GM12878 (cell line): ENCODE results near the gene LHFPL2. TPM values are rescaled to one million over a fixed set of nuclear protein-coding genes. Genes with fewer than 3 reads are reported as not detected.

Experiments used
- ATAC-seq: fragments of 200-7000 bp; cut with Tn5 transposase; 3 replicates; pipeline ENCODE4 v1.9.1; 2020; ENCODE audit warnings: mild to moderate bottlenecking, moderate library complexity
- BruUV-seq: library from RNA; stranded (reverse); fragments of 400-500 nt; replicated peaks from 2 replicates; lab custom pipeline; 2021; lab: Mats Ljungman, UMichigan
- CTCF ChIA-PET: fragments of 300-600 bp; sonication (Branson Sonifier 250); formaldehyde crosslinking; extraction: SDS; loops from one replicate; lab custom pipeline; 2021; ENCODE audit warnings: inconsistent platforms; lab: Yijun Ruan, JAX
- POLR2A ChIA-PET: fragments of 350-600 bp; formaldehyde crosslinking; extraction: SDS; loops from one replicate; lab custom pipeline; 2021; ENCODE audit warnings: inconsistent platforms; lab: Charles Lee
- RAD21 ChIA-PET: fragments of 300-600 bp; sonication (Branson Sonifier 250); formaldehyde crosslinking; loops from one replicate; lab custom pipeline; 2023; ENCODE audit warnings: antibody characterized with exemption; ENCODE audit not compliant: unreplicated experiment; lab: Charles Lee
- SMC1A ChIA-PET: fragments of 300-600 bp; sonication (Branson Sonifier 250); formaldehyde crosslinking; loops from one replicate; lab custom pipeline; 2023; ENCODE audit not compliant: unreplicated experiment, uncharacterized antibody; lab: Charles Lee
- DNase-seq: peaks from one replicate; pipeline ENCODE4 v3.0.0-alpha.2; 2011; ENCODE audit warnings: low read depth, low spot score
- FAIRE-seq: peaks from 3 replicates; lab custom pipeline; 2011; peaks lifted over from hg19 to GRCh38; lab: Jason Lieb, UNC
- H2AFZ ChIP-seq: 2 replicates; pipeline ENCODE4 v1.6.0; 2011; ENCODE audit warnings: low read depth, low read length, control low read depth; ENCODE audit not compliant: control insufficient read depth
- H3K27ac ChIP-seq: 2 replicates; pipeline ENCODE4 v1.5.1; 2011; ENCODE audit warnings: control low read depth; ENCODE audit not compliant: control insufficient read depth, insufficient read depth
- H3K27me3 ChIP-seq, 2 experiments: replicated peaks in 1 of 2; 2 replicates each; pipeline versions ENCODE4 v1.6.0 to v1.6.1; 2011; ENCODE audit warnings: low read length in 1 of 2; ENCODE audit not compliant: control insufficient read depth in 2 of 2, insufficient read depth in 2 of 2
- H3K36me3 ChIP-seq, 2 experiments: 2 replicates each; pipeline ENCODE4 v1.5.1; 2011; ENCODE audit warnings: low read length in 1 of 2; ENCODE audit not compliant: control insufficient read depth in 2 of 2, insufficient read depth in 2 of 2
- H3K4me1 ChIP-seq: 2 replicates; pipeline ENCODE4 v1.6.1; 2011; ENCODE audit warnings: mild to moderate bottlenecking, low read length, moderate library complexity, mixed read lengths; ENCODE audit not compliant: control insufficient read depth, insufficient read depth
- H3K4me2 ChIP-seq: 2 replicates; pipeline ENCODE4 v1.6.0; 2011; ENCODE audit warnings: control low read depth; ENCODE audit not compliant: control insufficient read depth, insufficient read depth
- H3K4me3 ChIP-seq: fragments of 200-600 bp; sonication (generic); 2 replicates; pipeline ENCODE4 v1.5.1; 2016
- H3K79me2 ChIP-seq: 2 replicates; pipeline ENCODE4 v1.6.0; 2011; ENCODE audit warnings: low read length; ENCODE audit not compliant: control insufficient read depth, insufficient read depth
- H3K9ac ChIP-seq: 2 replicates; pipeline ENCODE4 v1.8.0; 2011; ENCODE audit warnings: low read length, control low read depth, mixed read lengths; ENCODE audit not compliant: control insufficient read depth, insufficient read depth
- H3K9me3 ChIP-seq: replicated peaks from 3 replicates; pipeline ENCODE4 v1.5.1; 2011; ENCODE audit warnings: mild to moderate bottlenecking, low read length; ENCODE audit not compliant: control insufficient read depth, insufficient read depth
- H4K20me1 ChIP-seq: 2 replicates; pipeline ENCODE4 v1.6.0; 2011; ENCODE audit not compliant: control insufficient read depth, insufficient read depth
- GABPA ChIP-seq: IDR thresholded peaks from 2 replicates; pipeline ENCODE4 v1.6.1; 2014; ENCODE audit warnings: antibody characterized with exemption, low read depth, mild to moderate bottlenecking, inconsistent platforms
- JUNB ChIP-seq: IDR thresholded peaks from 2 replicates; pipeline ENCODE4 v1.6.1; 2016; ENCODE audit warnings: antibody characterized with exemption, mild to moderate bottlenecking
- MEF2B ChIP-seq: fragments of 450-650 bp; IDR thresholded peaks from 2 replicates; pipeline ENCODE4 v1.6.1; 2018; ENCODE audit warnings: mild to moderate bottlenecking, moderate library complexity; ENCODE audit not compliant: partially characterized antibody, poor library complexity, severe bottlenecking
- MTA2 ChIP-seq: fragments of 450-650 bp; IDR thresholded peaks from 2 replicates; pipeline ENCODE4 v1.6.1; 2016; ENCODE audit warnings: low read depth, mild to moderate bottlenecking, moderate library complexity
- RCOR1 ChIP-seq: conservative IDR thresholded peaks from 2 replicates; pipeline ENCODE4 v1.6.1; 2012; ENCODE audit warnings: low read depth, low read length, improper control_type of control experiment
- RUNX3 ChIP-seq: IDR thresholded peaks from 2 replicates; pipeline ENCODE4 v1.6.1; 2012; ENCODE audit warnings: low read length, inconsistent platforms
- SMAD1 ChIP-seq: fragments of 450-650 bp; IDR thresholded peaks from 2 replicates; pipeline ENCODE4 v1.6.1; 2018; ENCODE audit warnings: mild to moderate bottlenecking, low read depth; ENCODE audit not compliant: partially characterized antibody
- SP1 ChIP-seq: IDR thresholded peaks from one replicate; pipeline ENCODE4 v1.6.1; 2011; ENCODE audit warnings: low read depth, low read length
- ZNF384 ChIP-seq: IDR thresholded peaks from 2 replicates; pipeline ENCODE4 v1.6.1; 2012; ENCODE audit warnings: low read depth, mild to moderate bottlenecking, low read length, improper control_type of control experiment, borderline replicate concordance
- WGBS: methylation state at CpG from one replicate; pipeline ENCODE4 v1.1.6; 2016; ENCODE audit warnings: low lambda C conversion rate; ENCODE audit not compliant: insufficient replicate concordance, insufficient coverage; ENCODE audit errors: missing lambda C conversion rate; 5-methylcytosine and 5-hydroxymethylcytosine counted together
- in situ Hi-C: fragments of 300-500 bp; cut with MboI; formaldehyde crosslinking; loops from 9 replicates; pipeline ENCODE4 v1.14.3; 2018; ENCODE audit warnings: mixed read lengths
- intact Hi-C: fragments of 100-400 bp; cut with micrococcal nuclease; formaldehyde crosslinking; loops from one replicate; pipeline ENCODE4 v1.14.2; 2022; ENCODE audit not compliant: unreplicated experiment
- polyA plus RNA-seq, 11 experiments: library from polyadenylated mRNA; depleted of rRNA in 4 of 11; unstranded in 6 of 11; stranded (reverse) in 5 of 11; fragments of >200 nt; fragmentation: Nextera tagmentation in 4 of 11; fragmentation: Illumina TruSeq in 1 of 11; extraction: Ambion mirVana in 4 of 11; extraction: Trizol in 1 of 11; gene quantifications; 1 replicate in 1 of 11; 2 replicates in 10 of 11; pipeline versions ENCODE4 v1.2.1 to v1.2.3, GENCODE V29; 2011 to 2016; ENCODE audit warnings: inconsistent platforms in 2 of 11, missing spikeins in 2 of 11, low read depth in 1 of 11
- total RNA-seq, 4 experiments: library from RNA; depleted of rRNA in 3 of 4; stranded (reverse); fragments of >200 nt in 3 of 4; fragmentation: Illumina TruSeq in 1 of 4; extraction: Trizol in 1 of 4; gene quantifications; 2 replicates each; pipeline versions ENCODE4 v1.2.1 to v1.2.3, GENCODE V29; 2013 to 2021
- TF ChIP-seq, protein P1 (sequence below), 3 experiments: IDR thresholded peaks in 2 of 3; conservative IDR thresholded peaks in 1 of 3; 2 replicates each; pipeline ENCODE4 v1.5.1; 2011; ENCODE audit warnings: low read depth in 3 of 3, low read length in 3 of 3, mild to moderate bottlenecking in 3 of 3, control low read depth in 2 of 3, moderate library complexity in 2 of 3, inconsistent platforms in 1 of 3, mixed read lengths in 1 of 3; ENCODE audit not compliant: control insufficient read depth in 2 of 3, insufficient read depth in 1 of 3; ENCODE audit errors: extremely low read depth in 1 of 3
- TF ChIP-seq, protein P2 (sequence below): fragments of 450-650 bp; IDR thresholded peaks from 2 replicates; pipeline ENCODE4 v1.6.1; 2017; ENCODE audit warnings: low read depth, mild to moderate bottlenecking, moderate library complexity

LHFPL2 gene
- total and polyA plus RNA-seq, 10 of the 15 experiments (the other 5 are each of a cell fraction or from before 2014, with no cell fraction given), result 4.1 to 21.8 (median 12.5) TPM

DNA sequence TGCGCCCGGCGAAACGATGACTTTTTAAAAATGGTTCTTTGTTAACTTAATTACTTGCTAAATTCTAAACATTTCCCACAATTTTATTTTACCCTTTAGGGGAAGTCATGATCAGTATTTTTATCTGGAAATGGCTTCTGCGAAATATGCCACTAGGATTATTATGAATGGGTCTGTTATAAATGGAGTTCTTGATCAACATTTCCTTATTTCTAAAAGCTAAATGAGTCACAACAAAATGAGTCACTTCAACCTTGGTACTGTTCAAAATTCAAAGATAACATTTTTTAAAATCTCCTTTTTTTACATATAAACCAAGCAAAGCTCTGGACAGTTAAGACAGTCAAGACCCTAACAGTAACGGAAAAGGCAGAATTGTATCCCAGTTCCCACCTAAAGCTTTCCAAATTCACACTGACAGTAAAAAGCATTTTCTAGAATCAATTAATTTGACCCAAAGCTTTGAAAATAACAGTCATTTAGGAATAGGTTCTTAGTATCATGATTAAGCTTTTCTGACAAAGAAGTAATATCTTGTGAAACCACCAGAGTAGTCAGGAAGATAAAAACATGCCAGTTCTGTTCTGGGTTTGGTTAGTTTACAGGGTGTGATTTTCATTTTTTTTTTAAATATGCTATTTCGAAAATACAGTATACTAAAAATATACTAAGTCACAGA is 81.7 kb downstream of the LHFPL2 start:
- no peak overlapping the region; the same call in 1 of the 2 replicates for H2AFZ ChIP-seq
- H3K4me1 ChIP-seq, result peaks cover 13% of the 10 kb centered on the region
- CTCF ChIA-PET, result interaction anchor here (0.7 to 2.1 kb wide), 10 partner anchors 9 to 915 kb away, joined by 3 to 9 read pairs (median 4); no protein-coding TSS in a partner anchor
- no peak for FAIRE-seq
- peaks cover 2 to 8% of the 10 kb centered on the region in 2 experiments; a peak in 3 of 4 replicates for H3K36me3 ChIP-seq
- H3K9ac ChIP-seq, result 0 out of 2 replicates have a peak overlapping the region, but pooled peaks have one; percentile 1
- no peak overlapping the region; the same call in 1 of the 2 replicates for H3K4me3 ChIP-seq
- no peak overlapping the region for H3K4me2 ChIP-seq
- WGBS, result 81% methylated on average over 7 of the region's 7 CpGs
- no peaks in the 10 kb centered on the region for H4K20me1 ChIP-seq
- SMC1A ChIA-PET, result interaction anchor here (0.7 to 3.7 kb wide), 18 partner anchors 8 to 162 kb away, joined by 3 to 28 read pairs (median 4); no protein-coding TSS in a partner anchor
- peaks cover 1% of the 10 kb centered on the region for H3K79me2 ChIP-seq
- intact Hi-C loops, result no loop called here
- peak; percentile 81 for ATAC-seq
- no peak for DNase-seq
- RAD21 ChIA-PET, result interaction anchor here (0.8 to 2.0 kb wide), 8 partner anchors 9 to 419 kb away, joined by 3 to 9 read pairs (median 3); no protein-coding TSS in a partner anchor
- peak overlapping the region; percentile 2; the same call in 1 of the 2 replicates for H3K27ac ChIP-seq
- in situ Hi-C loops, result no loop called here
- TF ChIP-seq MEF2B, result peak; percentile 9
- TF ChIP-seq, protein P1, sequence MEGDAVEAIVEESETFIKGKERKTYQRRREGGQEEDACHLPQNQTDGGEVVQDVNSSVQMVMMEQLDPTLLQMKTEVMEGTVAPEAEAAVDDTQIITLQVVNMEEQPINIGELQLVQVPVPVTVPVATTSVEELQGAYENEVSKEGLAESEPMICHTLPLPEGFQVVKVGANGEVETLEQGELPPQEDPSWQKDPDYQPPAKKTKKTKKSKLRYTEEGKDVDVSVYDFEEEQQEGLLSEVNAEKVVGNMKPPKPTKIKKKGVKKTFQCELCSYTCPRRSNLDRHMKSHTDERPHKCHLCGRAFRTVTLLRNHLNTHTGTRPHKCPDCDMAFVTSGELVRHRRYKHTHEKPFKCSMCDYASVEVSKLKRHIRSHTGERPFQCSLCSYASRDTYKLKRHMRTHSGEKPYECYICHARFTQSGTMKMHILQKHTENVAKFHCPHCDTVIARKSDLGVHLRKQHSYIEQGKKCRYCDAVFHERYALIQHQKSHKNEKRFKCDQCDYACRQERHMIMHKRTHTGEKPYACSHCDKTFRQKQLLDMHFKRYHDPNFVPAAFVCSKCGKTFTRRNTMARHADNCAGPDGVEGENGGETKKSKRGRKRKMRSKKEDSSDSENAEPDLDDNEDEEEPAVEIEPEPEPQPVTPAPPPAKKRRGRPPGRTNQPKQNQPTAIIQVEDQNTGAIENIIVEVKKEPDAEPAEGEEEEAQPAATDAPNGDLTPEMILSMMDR (IDR thresholded peaks at IDR 0.05 in 2 of 3, conservative IDR thresholded peaks at IDR 0.05 in 1 of 3; ENCODE audit: control insufficient read depth in 2 of 3, extremely low read depth in 1 of 3, insufficient read depth in 1 of 3, low read depth in 3 of 3, low read length in 3 of 3), result peak in 1 of 3 experiments; percentile 14; a peak in 1 of 6 replicates
- TF ChIP-seq SMAD1, result no peak
- TF ChIP-seq GABPA, result no peak
- peak; percentile 21; the same call in 1 of the 2 replicates for TF ChIP-seq RUNX3
- TF ChIP-seq RCOR1, result no peak
- TF ChIP-seq JUNB, result 0 out of 2 replicates have a peak, but pooled peaks have one; percentile 17
- TF ChIP-seq ZNF384, result peak; percentile 26; the same call in 1 of the 2 replicates
- TF ChIP-seq MTA2, result 0 out of 2 replicates have a peak, but pooled peaks have one; percentile 23
- TF ChIP-seq, protein P2, sequence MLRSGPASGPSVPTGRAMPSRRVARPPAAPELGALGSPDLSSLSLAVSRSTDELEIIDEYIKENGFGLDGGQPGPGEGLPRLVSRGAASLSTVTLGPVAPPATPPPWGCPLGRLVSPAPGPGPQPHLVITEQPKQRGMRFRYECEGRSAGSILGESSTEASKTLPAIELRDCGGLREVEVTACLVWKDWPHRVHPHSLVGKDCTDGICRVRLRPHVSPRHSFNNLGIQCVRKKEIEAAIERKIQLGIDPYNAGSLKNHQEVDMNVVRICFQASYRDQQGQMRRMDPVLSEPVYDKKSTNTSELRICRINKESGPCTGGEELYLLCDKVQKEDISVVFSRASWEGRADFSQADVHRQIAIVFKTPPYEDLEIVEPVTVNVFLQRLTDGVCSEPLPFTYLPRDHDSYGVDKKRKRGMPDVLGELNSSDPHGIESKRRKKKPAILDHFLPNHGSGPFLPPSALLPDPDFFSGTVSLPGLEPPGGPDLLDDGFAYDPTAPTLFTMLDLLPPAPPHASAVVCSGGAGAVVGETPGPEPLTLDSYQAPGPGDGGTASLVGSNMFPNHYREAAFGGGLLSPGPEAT, result no peak
- no peak for TF ChIP-seq SP1
- no TSS peak for BruUV-seq
- H3K27me3 ChIP-seq, result no peaks in the 10 kb centered on the region
- POLR2A ChIA-PET, result interaction anchor here (0.7 to 1.4 kb wide), 2 partner anchors 9 to 12 kb away, joined by 3 to 5 read pairs; no protein-coding TSS in a partner anchor
- H3K9me3 ChIP-seq, result peaks cover 2% of the 10 kb centered on the region; the same call in 2 of the 3 replicates
